Left renal pelvis (tissue), 4 donors: ENCODE data around the gene CAMK1G. TPM values are rescaled to one million over a fixed set of nuclear protein-coding genes. Genes with fewer than 3 reads are reported as not detected.

ENCODE experiments used
- DNase-seq, 4 donors: peaks; one replicate each; pipeline ENCODE4 v3.0.0-alpha.2; 2013; ENCODE audit warnings: low read depth in 4 of 4, low spot score in 3 of 4
- polyA plus RNA-seq, 4 donors: library from polyadenylated mRNA; unstranded; fragments of 120-200 nt; gene quantifications; one replicate each; pipeline ENCODE4 v1.2.1, GENCODE V29; 2013; ENCODE audit not compliant: insufficient read length in 4 of 4

CAMK1G gene
- polyA plus RNA-seq, 4 donors, result 1.4 to 6.3 (median 4.7) TPM

DNA sequence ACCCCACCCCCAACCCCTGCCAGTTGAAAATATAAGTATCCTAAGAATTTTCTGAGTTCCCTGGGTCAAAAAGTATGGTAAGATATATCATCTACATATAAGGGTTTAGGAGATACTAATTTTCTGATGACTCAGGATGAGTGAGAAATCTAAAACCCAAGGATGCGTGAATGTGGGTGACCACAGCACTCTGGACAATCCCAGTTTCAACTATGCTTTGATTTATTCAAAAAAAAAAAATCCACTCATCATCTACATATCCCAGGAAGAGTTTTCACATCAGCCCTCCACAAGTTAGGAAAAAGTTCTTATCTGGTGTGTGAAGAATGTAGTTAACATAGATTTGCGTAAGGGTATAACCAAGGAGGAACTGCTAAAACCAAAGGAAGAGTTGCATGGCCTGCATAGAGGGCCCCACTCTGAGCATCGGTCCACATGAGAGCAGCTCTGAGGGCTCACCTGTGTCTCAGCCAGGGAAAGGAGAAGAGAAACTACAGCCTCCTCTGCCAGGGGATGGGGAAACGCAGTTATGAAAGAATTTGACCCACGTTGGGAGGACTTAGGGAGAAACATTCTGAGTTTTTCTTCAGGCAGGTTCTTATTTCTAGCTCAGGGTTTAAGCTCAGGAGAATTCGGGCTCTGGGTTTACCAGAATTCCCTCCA is 50.0 kb downstream of the CAMK1G start:
- DNase-seq, result no peak

DNA sequence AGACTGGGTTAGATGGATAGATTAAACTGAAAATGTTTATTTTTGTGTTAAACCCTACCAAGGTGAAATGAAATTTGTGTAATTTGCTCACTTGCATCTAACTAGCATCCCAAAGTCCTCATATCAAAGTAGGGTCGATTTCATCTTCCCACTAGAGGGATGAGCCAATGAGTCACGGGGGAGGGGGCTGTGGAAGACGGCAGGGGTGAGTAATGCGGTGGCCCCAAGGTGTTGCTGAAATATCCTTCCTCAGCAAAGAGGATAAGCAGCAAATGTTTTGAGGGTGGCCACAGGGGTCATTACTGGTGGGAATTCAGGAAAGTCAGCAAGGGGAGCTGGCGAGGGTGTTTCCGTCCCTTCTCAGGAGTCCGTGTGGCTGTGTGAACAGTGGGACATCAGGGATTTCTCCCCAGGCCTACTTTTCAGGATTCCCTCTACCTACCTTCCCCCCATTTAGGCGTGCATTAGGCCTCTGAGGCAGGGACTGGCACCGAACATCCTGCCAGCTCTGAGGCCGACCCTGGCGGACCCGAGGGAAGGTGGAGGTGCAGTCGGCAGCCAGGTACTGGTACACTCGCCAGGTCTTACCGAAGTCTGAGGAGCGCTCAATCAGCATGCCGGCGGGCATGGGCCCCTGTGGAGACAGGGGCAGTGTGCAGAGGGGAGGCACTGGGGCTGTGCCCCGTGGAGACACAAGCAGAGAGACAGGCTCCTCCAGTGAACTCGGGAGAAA is 50.7 kb downstream of the CAMK1G start:
- DNase-seq, result no peak

DNA sequence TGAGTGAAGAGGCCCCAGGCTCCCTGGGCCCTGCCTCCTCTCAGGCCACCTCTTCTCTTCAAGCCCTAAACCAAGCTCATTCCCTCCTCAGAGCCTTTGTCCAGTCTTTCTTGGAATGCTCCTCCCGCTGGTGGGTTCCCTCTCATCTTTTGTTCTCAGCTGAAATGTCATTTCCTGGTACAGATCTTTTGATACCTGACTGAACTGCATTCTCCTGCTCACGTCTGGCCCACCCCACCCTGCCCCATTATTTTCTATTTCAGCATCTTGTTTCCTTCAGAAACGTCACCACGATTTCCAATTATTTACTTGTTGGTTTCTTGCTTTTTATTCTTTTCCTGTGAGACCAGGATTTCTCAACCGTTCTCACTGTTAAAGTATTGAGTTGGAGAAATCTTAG is 52.3 kb downstream of the CAMK1G start:
- DNase-seq, result no peak

DNA sequence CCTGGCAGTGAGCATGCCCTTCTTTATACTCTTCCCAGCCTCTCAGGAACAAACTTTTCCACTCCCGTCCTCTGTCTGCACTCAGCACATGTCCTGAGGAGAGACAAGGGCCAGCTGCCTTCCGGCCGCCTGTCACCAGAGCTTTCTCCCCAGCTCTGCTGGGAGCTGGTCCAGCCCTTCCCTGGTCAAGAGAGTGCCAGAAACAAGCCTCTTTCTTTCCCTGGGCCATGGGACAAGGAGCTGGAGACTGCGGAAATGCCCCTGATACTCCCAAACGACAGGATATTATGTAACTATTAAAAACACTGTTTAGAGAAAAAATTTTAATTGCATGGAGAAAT is 58.3 kb downstream of the CAMK1G start:
- DNase-seq, result peak; percentile 65 to 73 (median 69)

DNA sequence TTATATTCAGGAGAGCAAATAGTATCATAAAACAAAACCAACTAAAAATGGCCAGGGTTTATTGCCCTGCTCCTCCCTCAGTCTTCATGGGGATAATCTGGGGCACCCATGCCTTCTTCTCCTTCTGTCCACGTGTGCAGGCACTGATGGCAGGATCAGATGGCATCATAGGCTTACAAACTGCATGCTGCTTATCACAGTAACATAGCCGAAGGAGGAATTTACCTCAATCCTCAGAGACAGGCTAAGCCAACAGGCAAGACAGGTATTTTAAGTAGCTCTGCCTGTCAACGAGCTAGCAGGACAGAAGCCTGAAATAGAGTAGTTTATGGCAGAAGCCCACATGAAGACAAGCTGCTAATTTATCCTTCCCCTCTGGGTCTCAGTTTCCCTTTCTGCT is 59.3 kb downstream of the CAMK1G start:
- DNase-seq, result no peak

DNA sequence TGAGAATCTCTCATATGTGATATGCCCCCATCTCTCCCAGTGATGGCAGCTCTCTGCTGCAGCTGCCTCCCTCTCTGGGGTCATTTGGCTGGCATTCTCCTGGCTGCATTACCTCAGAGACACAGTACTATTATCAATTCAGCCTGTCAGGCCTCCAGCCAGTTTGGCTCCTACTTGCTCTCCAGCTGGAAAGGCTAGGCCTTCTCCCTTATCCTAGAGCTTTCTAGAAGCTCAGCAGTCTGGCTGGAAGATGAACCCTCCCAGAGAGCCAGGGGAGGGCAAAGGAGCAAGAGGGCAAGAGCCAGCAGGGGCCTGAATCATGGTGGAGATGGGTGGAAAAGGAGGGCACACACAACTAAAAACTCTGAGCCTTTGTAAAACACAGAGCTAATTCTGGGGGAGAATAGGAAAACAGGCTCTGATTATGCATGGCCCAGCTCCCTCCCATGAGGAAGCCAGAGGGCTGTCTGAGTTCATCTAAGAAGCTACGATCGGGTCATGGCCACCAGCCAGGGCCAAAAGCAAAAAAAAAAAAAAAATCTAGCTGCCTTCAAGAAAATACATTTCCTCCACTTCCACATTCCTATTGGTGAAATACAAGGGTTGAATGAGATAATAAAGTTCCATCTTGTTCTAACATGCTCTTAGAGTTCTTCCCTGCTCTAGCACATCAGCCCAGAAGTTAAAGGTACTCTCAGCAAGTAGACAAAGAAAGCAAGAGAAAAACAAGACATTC is 59.9 kb downstream of the CAMK1G start:
- no peak for DNase-seq

DNA sequence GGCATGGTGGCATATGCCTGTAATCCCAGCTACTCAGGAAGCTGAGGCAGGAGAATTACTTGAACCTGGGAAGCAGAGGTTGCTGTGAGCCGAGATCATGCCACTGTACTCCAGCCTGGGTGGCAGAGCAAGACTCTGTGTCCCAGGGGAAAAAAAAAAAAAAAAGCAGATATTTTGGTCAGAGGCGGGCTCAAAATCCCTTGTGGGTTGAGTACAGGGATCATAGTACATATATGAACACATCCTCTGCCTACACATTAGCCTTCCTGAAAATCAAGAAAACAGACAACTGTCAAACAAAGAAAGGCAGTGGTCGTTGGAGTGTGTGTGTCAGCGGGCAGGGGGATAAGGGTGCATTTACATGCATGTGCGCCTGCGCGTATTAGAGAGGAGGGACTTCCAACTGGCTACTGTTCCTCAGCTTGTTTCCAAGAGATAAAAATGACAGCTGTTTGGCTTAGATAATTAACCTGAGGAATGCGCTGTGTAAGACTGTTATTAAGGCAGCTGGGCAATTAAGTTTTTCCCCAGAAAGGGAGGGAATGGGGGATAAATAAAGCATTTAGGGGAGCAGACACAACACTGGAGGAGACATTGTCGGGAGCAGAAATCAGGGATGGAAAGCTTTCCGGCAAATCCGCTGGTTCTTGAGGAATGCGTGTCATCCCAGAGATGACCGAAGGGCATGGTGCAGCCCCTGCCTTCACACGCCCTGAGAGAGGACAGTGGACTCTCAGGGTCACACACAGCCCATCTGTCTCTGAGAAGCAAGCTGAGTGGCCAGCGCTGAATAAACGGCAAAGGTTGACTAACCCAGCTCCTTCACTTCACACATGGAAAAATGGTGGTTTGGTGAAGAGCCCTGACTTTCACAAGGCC is 62.3 kb downstream of the CAMK1G start:
- no peak for DNase-seq

DNA sequence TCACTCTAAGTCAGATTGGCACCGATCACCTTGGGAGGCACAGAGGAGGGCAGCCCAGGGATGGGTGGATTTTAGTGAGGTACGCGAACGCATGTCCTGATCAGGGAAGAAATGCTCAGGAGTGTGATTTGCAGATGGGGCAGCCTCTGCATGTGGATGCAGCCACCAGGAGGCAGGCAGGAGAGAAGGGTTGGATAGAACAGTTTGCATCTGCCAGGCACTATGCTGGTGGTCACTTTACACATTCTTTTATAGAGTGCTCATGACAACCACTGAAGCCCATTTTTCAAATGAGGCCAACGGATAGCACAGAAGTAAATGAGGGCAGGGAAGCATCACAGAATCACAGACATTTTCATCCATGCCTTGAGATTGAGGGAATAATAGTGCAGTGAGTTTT is 63.0 kb downstream of the CAMK1G start:
- no peak for DNase-seq

DNA sequence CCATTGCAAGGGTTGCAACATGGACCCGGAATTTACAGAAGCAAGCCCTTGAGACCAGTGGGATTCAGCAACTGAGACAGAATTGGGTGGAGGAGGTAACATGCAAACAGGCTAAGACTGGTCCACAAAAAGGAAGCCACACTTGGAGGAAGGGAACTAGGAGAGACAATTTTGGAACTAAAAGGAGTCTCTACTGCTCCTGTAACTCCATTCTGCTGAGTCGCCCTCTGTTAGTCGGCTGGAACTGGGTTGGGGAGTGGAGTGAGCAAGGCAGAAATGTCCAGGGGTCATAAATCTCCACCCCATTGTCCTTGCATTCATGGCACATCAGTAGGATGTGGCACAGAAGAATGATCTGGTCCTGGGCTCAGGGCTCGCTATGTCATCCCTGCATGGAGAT is 63.6 kb downstream of the CAMK1G start:
- no peak for DNase-seq

DNA sequence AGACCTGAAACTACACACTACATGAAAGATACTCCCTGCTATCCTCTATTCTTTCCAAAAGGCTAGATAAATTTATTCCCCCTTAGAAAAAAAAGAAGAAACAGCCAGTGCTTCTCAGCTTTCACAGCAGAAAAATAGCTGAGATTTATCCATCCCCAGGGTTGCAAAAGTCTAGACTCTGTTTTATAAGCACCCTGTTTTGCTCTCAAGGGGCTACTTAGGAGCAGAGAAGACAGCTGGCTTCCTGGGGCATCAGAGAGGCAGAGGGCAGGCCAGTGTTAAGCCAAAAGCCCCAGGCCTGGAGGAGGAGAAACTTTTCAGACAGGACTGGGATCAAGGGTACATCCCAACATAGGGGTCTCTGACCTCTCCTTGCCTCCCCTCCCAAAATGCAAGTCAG is 64.8 kb downstream of the CAMK1G start:
- DNase-seq, result no peak

DNA sequence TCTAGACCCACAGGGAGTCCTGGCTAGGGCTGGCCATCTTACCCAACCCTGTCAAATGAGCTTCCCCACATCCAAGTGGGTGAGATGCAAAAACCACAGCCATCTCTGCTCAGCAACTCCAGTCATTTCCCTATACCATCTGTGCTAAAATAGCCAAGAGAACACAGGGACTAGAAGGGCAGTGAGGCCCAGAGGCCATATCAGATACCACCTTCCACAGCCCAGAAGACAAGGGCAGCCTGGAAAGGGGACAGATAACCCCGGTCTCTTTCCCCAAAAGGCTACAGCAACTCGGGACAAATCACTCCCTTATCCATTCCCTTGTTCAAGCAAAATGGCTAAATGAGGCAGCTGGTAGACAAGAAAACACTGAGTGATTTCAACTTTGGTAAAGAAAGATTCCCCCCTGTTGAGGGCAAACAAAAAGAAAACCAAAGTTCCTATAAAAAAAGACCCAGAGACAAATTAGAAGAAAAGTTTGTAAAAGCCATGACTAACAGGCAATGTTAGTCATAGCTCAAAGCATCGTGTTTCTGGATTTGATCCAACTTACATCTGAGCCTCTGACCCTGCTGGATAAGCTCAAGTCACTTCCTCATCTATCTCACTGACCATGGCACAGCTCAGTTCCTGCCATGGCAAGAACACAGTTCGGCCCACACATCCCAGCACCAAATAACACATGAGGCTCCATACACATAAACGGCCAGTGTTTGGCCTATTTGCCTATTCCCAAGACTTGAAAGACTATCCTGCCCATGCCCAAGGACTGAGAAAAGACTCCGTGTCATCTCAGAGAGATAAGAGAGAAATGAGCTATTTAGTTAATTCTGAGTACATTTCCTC is 65.6 kb downstream of the CAMK1G start:
- no peak for DNase-seq

DNA sequence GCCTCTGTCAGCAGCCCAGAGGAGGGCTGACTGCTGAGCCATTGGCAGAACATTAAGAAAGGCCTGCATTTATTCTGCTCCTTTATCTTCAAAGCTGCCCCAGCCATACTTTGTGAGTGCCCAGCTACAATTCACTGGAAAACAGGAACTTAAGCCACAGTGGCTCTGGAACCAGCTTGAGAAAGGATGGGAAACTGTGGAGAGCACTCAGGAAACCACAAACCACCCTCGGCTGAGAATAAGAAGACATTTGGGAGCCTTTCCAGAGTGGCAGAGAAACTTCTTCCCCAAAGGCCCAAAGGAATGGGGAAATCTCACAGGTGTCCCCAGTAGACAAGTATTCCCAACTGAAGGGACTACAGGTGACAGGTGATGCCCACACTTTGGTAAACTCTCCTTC is 66.9 kb downstream of the CAMK1G start:
- no peak for DNase-seq

DNA sequence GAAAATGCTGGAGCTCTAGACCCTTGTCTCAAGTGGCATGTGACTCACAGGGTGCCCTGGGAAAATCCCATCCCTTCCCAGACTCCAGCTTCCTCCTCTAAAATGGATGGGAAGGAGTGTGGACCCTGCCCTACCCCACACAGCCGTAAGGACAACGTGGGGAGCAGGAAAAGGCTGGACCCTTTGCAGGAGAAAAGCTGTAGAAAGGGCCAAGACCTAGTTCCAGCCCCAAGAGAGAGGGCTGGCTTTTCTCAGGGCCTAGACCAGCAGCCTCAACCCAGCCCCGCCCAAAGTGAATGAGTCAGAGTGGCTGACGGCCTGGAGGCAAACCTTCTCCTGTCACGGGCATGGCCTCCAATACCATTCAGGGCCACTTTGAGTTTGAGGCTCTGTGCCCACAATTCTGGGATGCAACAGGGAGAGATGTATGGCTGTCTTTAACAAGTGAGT is 67.6 kb downstream of the CAMK1G start:
- no peak for DNase-seq

DNA sequence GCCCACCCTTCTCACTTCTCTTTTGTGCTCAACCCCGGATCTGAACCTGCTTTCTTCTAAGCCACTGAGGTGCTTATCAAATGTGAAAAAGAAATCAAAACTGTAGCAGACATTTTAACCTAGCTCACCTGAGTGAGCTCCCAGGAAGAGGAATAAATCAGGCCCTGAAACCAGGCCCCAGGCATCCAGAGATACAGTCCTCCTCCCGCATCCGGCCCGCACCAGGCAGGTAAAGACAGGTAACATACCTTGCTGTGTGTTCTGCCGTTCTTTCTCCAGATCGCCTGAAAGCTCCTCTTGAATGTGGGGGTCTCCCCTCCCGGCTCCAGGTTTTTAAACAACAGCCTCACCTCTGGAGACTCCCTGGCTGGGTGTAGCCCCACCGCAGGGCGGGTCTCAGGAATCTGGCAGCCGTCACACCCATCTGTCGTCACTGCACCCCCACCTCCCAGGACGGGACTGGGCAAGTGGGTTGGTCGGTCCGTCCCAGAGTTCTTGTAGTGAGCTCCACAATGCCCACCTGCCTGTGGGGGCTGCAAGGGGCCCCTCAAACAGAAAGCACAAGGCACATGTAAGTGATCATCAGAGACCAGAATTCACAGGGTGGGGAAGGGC is 68.7 kb downstream of the CAMK1G start, which contains the start of gene LAMB3:
LAMB3 (minus strand) TSS at position 305 of the 615 bp plus-strand sequence. CDS start 1,481 bp downstream, outside the sequence.
- DNase-seq, result no peak

DNA sequence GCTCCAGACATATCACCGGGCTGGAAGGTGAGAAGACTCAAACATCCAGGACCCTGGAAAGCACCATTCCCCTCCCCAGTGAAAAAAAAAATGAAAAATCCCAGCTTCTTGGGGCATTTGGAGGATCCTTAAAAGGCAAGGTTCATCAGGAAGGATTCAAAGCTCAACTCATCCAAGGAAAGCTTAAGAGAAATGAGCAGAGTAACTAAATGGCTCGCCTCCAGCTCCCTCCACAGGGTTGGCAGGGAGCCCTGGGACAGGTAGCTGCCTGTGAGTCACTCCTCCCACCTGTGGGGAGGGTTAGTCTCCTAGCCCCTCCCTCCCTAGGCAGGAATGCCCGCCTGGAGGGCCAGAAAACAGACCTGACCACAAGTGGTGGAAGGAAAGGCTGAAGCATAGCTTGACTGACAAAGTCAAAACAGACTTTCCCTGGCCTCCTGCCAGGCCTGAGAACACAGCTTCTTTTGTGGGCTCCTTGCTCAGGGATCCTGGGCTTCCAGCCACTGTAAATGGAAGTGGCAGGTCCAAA is 69.4 kb downstream of the CAMK1G start:
- DNase-seq, result peak in 1 of 4 donors; percentile 72

DNA sequence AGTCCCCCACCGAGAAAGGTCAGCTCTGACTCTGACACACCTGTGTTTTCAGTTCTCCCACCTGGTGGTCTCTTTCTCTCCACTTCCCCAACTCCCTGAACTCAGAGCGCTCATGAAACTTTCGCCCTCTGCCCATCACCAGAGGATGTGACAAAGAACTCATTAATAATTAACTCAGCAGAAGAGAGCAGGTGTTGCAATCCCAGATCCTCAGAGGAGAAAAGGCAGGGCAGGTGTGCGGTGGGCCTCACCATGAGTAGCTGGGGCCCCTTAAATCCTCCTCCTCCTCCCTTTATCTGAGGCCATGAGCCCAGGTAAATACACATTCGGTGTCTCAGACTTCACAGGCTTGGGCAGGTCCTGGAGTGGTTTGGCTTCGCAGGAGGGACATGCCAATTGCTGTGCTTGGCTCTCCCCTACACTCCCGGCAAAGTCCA is 70.4 kb downstream of the CAMK1G start:
- no peak for DNase-seq

DNA sequence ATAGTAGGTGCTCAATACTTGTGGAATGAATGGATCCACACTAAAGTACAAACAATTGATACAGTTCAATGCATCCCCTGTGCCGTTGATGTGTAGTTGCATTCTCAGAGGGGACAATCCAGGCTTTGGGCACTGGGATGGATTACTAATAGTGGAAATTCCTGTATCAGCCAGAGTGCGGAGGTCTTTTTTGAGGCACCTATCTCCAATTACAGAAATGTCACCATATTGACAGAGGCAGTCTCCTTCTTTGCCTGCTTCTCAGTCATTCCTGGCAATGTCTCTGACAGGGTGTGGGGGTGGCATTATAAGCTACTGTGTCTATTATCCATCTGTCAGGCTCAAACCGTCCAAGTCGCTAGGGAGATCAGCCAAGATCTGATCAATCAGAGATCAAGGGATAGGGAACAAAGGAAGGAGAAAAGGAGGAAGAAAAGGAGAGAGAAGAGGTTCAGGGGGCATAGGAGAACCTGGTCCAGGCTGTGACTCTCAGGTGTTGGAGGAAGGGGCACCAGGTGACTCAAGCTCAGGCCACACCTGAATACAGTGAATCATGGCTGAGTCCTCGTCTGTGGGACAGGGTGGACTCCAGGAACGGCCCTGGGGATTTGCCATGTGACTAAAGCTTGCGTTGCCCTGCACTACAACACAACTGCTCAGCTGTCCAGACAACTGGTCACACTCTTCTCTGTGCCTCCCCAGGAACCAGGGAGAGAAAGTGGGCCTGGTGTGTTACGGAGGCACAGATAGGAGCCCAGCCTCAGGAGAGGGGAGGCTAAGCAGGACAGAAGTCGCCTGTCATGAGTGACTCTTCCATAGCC is 72.1 kb downstream of the CAMK1G start:
- no peak for DNase-seq
